ENCODE data around the gene CIT. TPM values are rescaled to one million over a fixed set of nuclear protein-coding genes. Genes with fewer than 3 reads are reported as not detected.

Gene CIT
- total and polyA plus RNA-seq, 2 donors (not counting 3 experiments of a cell fraction or from before 2014, with no cell fraction given): 13.3 to 61.8 TPM

- H3K4me1 ChIP-seq (ENCODE audit: control insufficient read depth, extremely low read depth, insufficient read depth, low read length): peaks cover 10% of the 10 kb centered on the region
- H3K27ac ChIP-seq (ENCODE audit: insufficient read depth, low read depth, low read length): peak overlapping the region; percentile 70
- peaks cover 0 to 6% of the 10 kb centered on the region in 2 experiments for H3K36me3 ChIP-seq (ENCODE audit: control insufficient read depth in 2 of 2, extremely low read depth in 1 of 2, insufficient read depth in 2 of 2, low read length in 2 of 2)
- H3K4me3 ChIP-seq (replicated peaks in 1 of 3; ENCODE audit: insufficient read depth in 1 of 3, low read depth in 1 of 3, low read length in 3 of 3): no peak overlapping the region
- DNase-seq (ENCODE audit: low read depth, low spot score) (peak; percentile 52), FAIRE-seq (peak; percentile 82)
- no peaks in the 10 kb centered on the region for H4K20me1 ChIP-seq (replicated peaks; ENCODE audit: control insufficient read depth, extremely low read depth, insufficient read depth, low read length)
- no peaks in the 10 kb centered on the region for H3K79me2 ChIP-seq (ENCODE audit: control insufficient read depth, insufficient read depth, low read length)
- H3K9me1 ChIP-seq (replicated peaks; ENCODE audit: control insufficient read depth, extremely low read depth, insufficient read depth, low read length): no peaks in the 10 kb centered on the region
- H3K9ac ChIP-seq (replicated peaks; ENCODE audit: extremely low read depth, insufficient read depth, low read length): no peak overlapping the region
- ChIA-PET CTCF (interaction anchor here (0.9 to 1.9 kb wide), 4 partner anchors 23 to 197 kb away, joined by 3 to 6 read pairs (median 4); no protein-coding TSS in a partner anchor), POLR2A (no interaction called here)
- no peaks in the 10 kb centered on the region for H3K27me3 ChIP-seq (ENCODE audit: control insufficient read depth in 2 of 2, insufficient read depth in 2 of 2, low read length in 2 of 2)
- TF ChIP-seq POLR2A (IDR thresholded peaks at IDR 0.05; ENCODE audit: low read depth, low read length) (no peak), CTCF (IDR thresholded peaks at IDR 0.05; ENCODE audit: extremely low read depth in 1 of 2, insufficient read depth in 1 of 2, low read depth in 1 of 2, low read length in 2 of 2) (no peak), FOS (IDR thresholded peaks at IDR 0.05; ENCODE audit: borderline replicate concordance, insufficient read depth, low read length) (peak; percentile 51)
- intact Hi-C loops (cut with micrococcal nuclease) (no loop called here), dilution Hi-C loops (cut with MboI; ENCODE audit: extremely low pct_ligation_motif_present, low sequenced_read_pairs) (no loop called here)
- no peaks in the 10 kb centered on the region for H3K9me3 ChIP-seq (replicated peaks; ENCODE audit: control insufficient read depth, insufficient read depth, low read length)
- no TSS peak for BruUV-seq (replicated peaks)
- H2AFZ ChIP-seq (ENCODE audit: low read depth, low read length): peak overlapping the region; percentile 27
- no peak overlapping the region for H3K4me2 ChIP-seq (ENCODE audit: insufficient read depth, low read length)
Measured at GRCh38 chr12:119869720-119870119, 7.4 kb downstream of the CIT start.

GRCh38 chr12:119868992-119869391, 8.1 kb downstream of the CIT start:
- dilution Hi-C loops (cut with MboI; ENCODE audit: extremely low pct_ligation_motif_present, low sequenced_read_pairs): no loop called here
- BruUV-seq (replicated peaks): no TSS peak
- FAIRE-seq (peak; percentile 47), DNase-seq (ENCODE audit: low read depth, low spot score) (peak; percentile 12)
- Histone ChIP-seq H3K27ac (ENCODE audit: insufficient read depth, low read depth, low read length) (peak overlapping the region; percentile 70), H3K9ac (replicated peaks; ENCODE audit: extremely low read depth, insufficient read depth, low read length) (no peak overlapping the region), H3K79me2 (ENCODE audit: control insufficient read depth, insufficient read depth, low read length) (no peaks in the 10 kb centered on the region), H4K20me1 (replicated peaks; ENCODE audit: control insufficient read depth, extremely low read depth, insufficient read depth, low read length) (no peaks in the 10 kb centered on the region), H3K4me2 (ENCODE audit: insufficient read depth, low read length) (no peak overlapping the region), H3K9me1 (replicated peaks; ENCODE audit: control insufficient read depth, extremely low read depth, insufficient read depth, low read length) (no peaks in the 10 kb centered on the region), H2AFZ (ENCODE audit: low read depth, low read length) (peak overlapping the region; percentile 27), H3K4me1 (ENCODE audit: control insufficient read depth, extremely low read depth, insufficient read depth, low read length) (peaks cover 10% of the 10 kb centered on the region), H3K4me3 (replicated peaks in 1 of 3; ENCODE audit: insufficient read depth in 1 of 3, low read depth in 1 of 3, low read length in 3 of 3) (no peak overlapping the region), H3K27me3 (ENCODE audit: control insufficient read depth in 2 of 2, insufficient read depth in 2 of 2, low read length in 2 of 2) (no peaks in the 10 kb centered on the region), H3K36me3 (ENCODE audit: control insufficient read depth in 2 of 2, extremely low read depth in 1 of 2, insufficient read depth in 2 of 2, low read length in 2 of 2) (peaks cover 0 to 6% of the 10 kb centered on the region in 2 experiments), H3K9me3 (replicated peaks; ENCODE audit: control insufficient read depth, insufficient read depth, low read length) (no peaks in the 10 kb centered on the region)
- POLR2A ChIA-PET: no interaction called here
- CTCF ChIA-PET: interaction anchor here (1.4 to 1.9 kb wide), 2 partner anchors 33 to 65 kb away, joined by 4 to 6 read pairs; no protein-coding TSS in a partner anchor
- no peak for TF ChIP-seq POLR2A (IDR thresholded peaks at IDR 0.05; ENCODE audit: low read depth, low read length)
- no peak for TF ChIP-seq MAX (IDR thresholded peaks at IDR 0.05; ENCODE audit: insufficient read depth, insufficient read length)
- no peak for TF ChIP-seq POLR2AphosphoS5 (IDR thresholded peaks at IDR 0.05; ENCODE audit: insufficient read depth, low read depth, low read length)
- TF ChIP-seq MYC (IDR thresholded peaks at IDR 0.05; ENCODE audit: low read depth, low read length): no peak
- no peak for TF ChIP-seq GATA2 (IDR thresholded peaks at IDR 0.05; ENCODE audit: insufficient read depth, insufficient read length, low read depth, low read length)
- no peak for TF ChIP-seq EZH2 (IDR thresholded peaks at IDR 0.05; ENCODE audit: borderline replicate concordance, low read depth, low read length, severe bottlenecking)
- no peak for TF ChIP-seq CTCF (IDR thresholded peaks at IDR 0.05; ENCODE audit: extremely low read depth in 1 of 2, insufficient read depth in 1 of 2, low read depth in 1 of 2, low read length in 2 of 2)
- no peak for TF ChIP-seq JUN (IDR thresholded peaks at IDR 0.05; ENCODE audit: borderline replicate concordance, insufficient read depth, insufficient read length, low read depth)
- TF ChIP-seq FOS (IDR thresholded peaks at IDR 0.05; ENCODE audit: borderline replicate concordance, insufficient read depth, low read length): no peak
- intact Hi-C loops (cut with micrococcal nuclease): no loop called here
